ENCODE results near the gene TRIM72.
"Not testable (repeated sequence)": the region's sequence is repeated elsewhere in the genome, so short reads cannot be mapped to it uniquely, and the experiment has no call there.

TRIM72 gene

DNA sequence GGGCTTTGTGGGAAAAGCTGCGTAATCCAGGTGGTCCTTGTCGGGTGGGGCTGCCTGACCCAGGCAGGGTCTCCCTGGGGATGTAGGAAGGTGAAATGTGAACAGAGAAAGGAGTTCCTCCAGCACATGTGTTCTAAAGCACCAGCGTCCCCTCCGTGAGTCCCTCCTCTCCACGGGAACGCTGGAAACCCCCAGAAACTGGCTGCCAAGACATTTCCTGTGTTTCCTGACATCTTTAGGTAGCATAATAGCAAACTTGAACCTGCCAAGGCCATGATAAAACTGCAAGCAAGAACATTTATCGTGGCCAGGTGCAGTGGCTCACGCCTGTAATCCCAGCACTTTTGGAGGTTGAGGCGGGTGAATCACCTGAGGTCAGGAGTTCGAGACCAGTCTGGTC is 15.6 kb downstream of the TRIM72 start:
- TF ChIP-seq CTCF (IDR thresholded peaks at IDR 0.05; ENCODE audit: extremely low read depth, missing control alignments), result no peak
- DNase-seq (ENCODE audit: low spot score), result no peak

DNA sequence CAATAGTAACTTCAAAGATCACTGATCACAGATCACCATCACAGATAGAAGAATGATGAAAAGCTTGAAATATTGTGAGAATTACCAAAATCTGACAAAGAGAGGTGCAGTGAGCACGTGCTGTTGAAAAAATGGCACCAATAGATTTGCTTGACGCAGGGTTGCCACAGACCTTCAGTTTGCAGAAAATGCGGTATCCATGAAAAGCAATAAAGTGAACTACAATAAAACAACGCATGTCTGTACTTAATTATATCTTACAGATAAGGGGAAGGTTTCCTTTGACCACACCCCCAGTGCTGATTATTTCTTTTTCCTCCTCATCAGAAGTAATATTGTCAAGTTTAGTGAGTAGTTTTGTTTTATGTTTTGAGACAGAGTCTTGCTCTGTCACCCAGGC is 24.1 kb downstream of the TRIM72 start:
- no peak for TF ChIP-seq CTCF (IDR thresholded peaks at IDR 0.05; ENCODE audit: extremely low read depth, missing control alignments)

GRCh38 chr16:31242206-31242605 is 28.3 kb downstream of the TRIM72 start:
- DNase-seq (ENCODE audit: low spot score), result no peak
- no peak for TF ChIP-seq CTCF (IDR thresholded peaks at IDR 0.05; ENCODE audit: extremely low read depth, missing control alignments)

More for the DNA sequence above, 24.1 kb downstream of the TRIM72 start:
- DNase-seq (ENCODE audit: low spot score), result no peak

GRCh38 chr16:31243734-31244670 is 30.1 kb downstream of the TRIM72 start:
- DNase-seq (ENCODE audit: low spot score), result no peak
- no peak for TF ChIP-seq CTCF (IDR thresholded peaks at IDR 0.05; ENCODE audit: extremely low read depth, missing control alignments)

DNA sequence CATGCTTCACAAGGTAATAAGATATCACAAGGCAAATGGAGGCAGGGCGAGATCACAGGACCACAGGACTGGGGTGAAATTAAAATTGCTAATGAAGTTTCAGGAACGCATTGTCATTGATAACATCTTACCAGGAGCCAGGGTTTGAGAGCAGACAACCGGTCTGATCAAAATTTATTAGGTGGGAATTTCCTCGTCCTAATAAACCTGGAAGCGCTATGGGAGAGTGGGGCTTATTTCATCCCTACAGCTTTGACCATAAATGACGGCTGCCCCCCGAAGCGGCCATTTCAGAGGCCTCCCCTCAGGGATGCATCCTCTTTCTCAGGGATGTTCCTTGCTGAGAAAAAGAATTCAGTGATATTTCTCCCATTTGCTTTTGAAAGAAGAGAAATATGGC is 31.7 kb downstream of the TRIM72 start:
- DNase-seq (ENCODE audit: low spot score), result not testable (repeated sequence)

GRCh38 chr16:31246296-31246695 is 32.4 kb downstream of the TRIM72 start:
- no peak for TF ChIP-seq CTCF (IDR thresholded peaks at IDR 0.05; ENCODE audit: extremely low read depth, missing control alignments)
- DNase-seq (ENCODE audit: low spot score), result no peak

- DNase-seq (ENCODE audit: low spot score), result no peak
- no peak for TF ChIP-seq CTCF (IDR thresholded peaks at IDR 0.05; ENCODE audit: extremely low read depth, missing control alignments)
These were observed 34.4 kb downstream of the TRIM72 start for GRCh38 chr16:31248344-31248743.
